H1 (cell line): ENCODE results near the gene LAD1. TPM values are rescaled to one million over a fixed set of nuclear protein-coding genes. Genes with fewer than 3 reads are reported as not detected.
A peak's percentile ranks its signal among the peaks of the same experiment; 100 is the strongest.

Source experiments
- CTCF ChIA-PET: fragments of 300-600 bp; sonication (Branson Sonifier 250); formaldehyde crosslinking; loops from one replicate; lab custom pipeline; 2021; ENCODE audit not compliant: partially characterized antibody; lab: Charles Lee
- POLR2A ChIA-PET: fragments of 300-600 bp; sonication (Branson Sonifier 250); formaldehyde crosslinking; loops from one replicate; lab custom pipeline; 2021; ENCODE audit warnings: inconsistent platforms; ENCODE audit not compliant: partially characterized antibody; lab: Charles Lee
- DNase-seq, 2 experiments: peaks; one replicate each; pipeline versions ENCODE4 v3.0.0 to v3.0.0-alpha.2; 2010 to 2022; ENCODE audit warnings: low spot score in 2 of 2, low read depth in 1 of 2, mixed read lengths in 1 of 2
- FAIRE-seq: peaks from 2 replicates; lab custom pipeline; 2011; peaks lifted over from hg19 to GRCh38; lab: Jason Lieb, UNC
- H2AFZ ChIP-seq: 2 replicates; pipeline ENCODE4 v1.8.1; 2012; ENCODE audit warnings: low read length, inconsistent platforms
- H2AK5ac ChIP-seq: 2 replicates; pipeline ENCODE4 v1.6.1; 2013; ENCODE audit warnings: low read depth, low read length
- H2BK120ac ChIP-seq: replicated peaks from 2 replicates; pipeline ENCODE3; 2013; ENCODE audit warnings: low read depth, low read length, inconsistent platforms
- H2BK12ac ChIP-seq: 2 replicates; pipeline ENCODE4 v1.6.1; 2013; ENCODE audit warnings: low read depth, low read length
- H2BK15ac ChIP-seq: 2 replicates; pipeline ENCODE4 v1.6.1; 2013; ENCODE audit warnings: low read length
- H2BK20ac ChIP-seq: 2 replicates; pipeline ENCODE4 v1.6.1; 2013; ENCODE audit warnings: low read length
- H2BK5ac ChIP-seq: 2 replicates; pipeline ENCODE4 v1.6.1; 2013; ENCODE audit warnings: low read depth, low read length
- H3K14ac ChIP-seq: 2 replicates; pipeline ENCODE4 v1.6.1; 2013; ENCODE audit warnings: inconsistent platforms; ENCODE audit not compliant: insufficient read length
- H3K18ac ChIP-seq: 2 replicates; pipeline ENCODE4 v1.6.1; 2013; ENCODE audit warnings: low read length; ENCODE audit errors: extremely low read depth
- H3K23ac ChIP-seq: 2 replicates; pipeline ENCODE4 v1.6.1; 2013; ENCODE audit warnings: inconsistent platforms; ENCODE audit not compliant: insufficient read length
- H3K23me2 ChIP-seq: 2 replicates; pipeline ENCODE4 v1.6.1; 2013; ENCODE audit warnings: low read depth, low read length
- H3K27ac ChIP-seq: 2 replicates; pipeline ENCODE4 v1.6.1; 2011; ENCODE audit warnings: low read depth, low read length, inconsistent platforms
- H3K27me3 ChIP-seq, 4 experiments: replicated peaks in 1 of 4; 1 replicate in 1 of 4; 2 replicates in 3 of 4; pipeline versions ENCODE4 v1.6.1 to v1.8.1; 2011 to 2013; ENCODE audit warnings: low read length in 3 of 4, mild to moderate bottlenecking in 3 of 4, inconsistent platforms in 2 of 4, mixed read lengths in 2 of 4, moderate library complexity in 1 of 4; ENCODE audit not compliant: control insufficient read depth in 3 of 4, insufficient read depth in 3 of 4; ENCODE audit errors: extremely low read depth in 1 of 4
- H3K36me3 ChIP-seq, 4 experiments: 2 replicates each; pipeline versions ENCODE4 v1.6.1 to v1.8.1; 2011 to 2013; ENCODE audit warnings: mild to moderate bottlenecking in 4 of 4, low read length in 3 of 4, moderate library complexity in 2 of 4, control low read depth in 1 of 4, inconsistent platforms in 1 of 4; ENCODE audit not compliant: insufficient read depth in 4 of 4, control insufficient read depth in 2 of 4
- H3K4ac ChIP-seq: replicated peaks from 2 replicates; pipeline ENCODE3; 2013; ENCODE audit warnings: low read length, low read depth, mixed read lengths, inconsistent platforms; ENCODE audit not compliant: insufficient read length
- H3K4me1 ChIP-seq, 4 experiments: replicated peaks in 1 of 4; 1 replicate in 1 of 4; 2 replicates in 3 of 4; pipeline versions ENCODE4 v1.6.1 to v1.8.1; 2011 to 2013; ENCODE audit warnings: low read length in 3 of 4, inconsistent platforms in 2 of 4, mixed read lengths in 1 of 4; ENCODE audit not compliant: insufficient read depth in 4 of 4, control insufficient read depth in 3 of 4
- H3K4me2 ChIP-seq, 2 experiments: 2 replicates each; pipeline versions ENCODE4 v1.6.1 to v1.8.1; 2011 to 2013; ENCODE audit warnings: low read depth in 2 of 2, low read length in 2 of 2, control low read depth in 1 of 2, inconsistent platforms in 1 of 2, mild to moderate bottlenecking in 1 of 2; ENCODE audit not compliant: insufficient read depth in 1 of 2
- H3K4me3 ChIP-seq, 4 experiments: fragments of 200-600, 300-600 bp in 1 of 4; sonication (generic), shearing (Covaris generic), sonication (Bioruptor Twin) in 1 of 4; 2 replicates each; pipeline versions ENCODE4 v1.5.1 to v1.8.1; 2011 to 2016; ENCODE audit warnings: low read length in 4 of 4, low read depth in 3 of 4, control low read depth in 2 of 4, inconsistent platforms in 2 of 4, mild to moderate bottlenecking in 2 of 4, mixed read lengths in 1 of 4, moderate library complexity in 1 of 4; ENCODE audit not compliant: insufficient read depth in 2 of 4; ENCODE audit errors: extremely low read depth in 1 of 4
- H3K56ac ChIP-seq: replicated peaks from 2 replicates; pipeline ENCODE3; 2013; ENCODE audit warnings: low read depth, mild to moderate bottlenecking, mixed read lengths, low read length, inconsistent platforms; ENCODE audit not compliant: insufficient read length
- H3K79me1 ChIP-seq: 2 replicates; pipeline ENCODE4 v1.6.1; 2013; ENCODE audit warnings: low read depth, low read length, control low read depth
- H3K79me2 ChIP-seq, 2 experiments: 2 replicates each; pipeline versions ENCODE4 v1.6.1 to v1.8.1; 2012 to 2013; ENCODE audit warnings: low read length in 2 of 2, mild to moderate bottlenecking in 2 of 2, inconsistent platforms in 1 of 2; ENCODE audit not compliant: insufficient read depth in 2 of 2, control insufficient read depth in 1 of 2
- H3K9ac ChIP-seq, 4 experiments: replicated peaks in 1 of 4; 1 replicate in 1 of 4; 2 replicates in 3 of 4; pipeline versions ENCODE4 v1.6.1 to v1.8.1; 2011 to 2013; ENCODE audit warnings: low read depth in 3 of 4, low read length in 3 of 4, control low read depth in 2 of 4, mild to moderate bottlenecking in 2 of 4, moderate library complexity in 2 of 4, inconsistent platforms in 1 of 4; ENCODE audit errors: extremely low read depth in 1 of 4
- H3K9me3 ChIP-seq, 2 experiments: 2 replicates each; pipeline versions ENCODE4 v1.6.1 to v1.8.1; 2012 to 2013; ENCODE audit warnings: mild to moderate bottlenecking in 2 of 2, moderate library complexity in 2 of 2, control low read depth in 1 of 2, inconsistent platforms in 1 of 2, low read depth in 1 of 2, low read length in 1 of 2, mixed read lengths in 1 of 2; ENCODE audit not compliant: insufficient read depth in 2 of 2
- H4K20me1 ChIP-seq, 2 experiments: replicated peaks in 1 of 2; 2 replicates each; pipeline versions ENCODE3 to v1.8.1; 2011 to 2013; ENCODE audit warnings: inconsistent platforms in 2 of 2, low read length in 2 of 2, mild to moderate bottlenecking in 1 of 2; ENCODE audit not compliant: insufficient read depth in 2 of 2, control insufficient read depth in 1 of 2
- H4K5ac ChIP-seq: 2 replicates; pipeline ENCODE4 v1.6.1; 2013; ENCODE audit warnings: low read length, low read depth, mixed read lengths, inconsistent platforms; ENCODE audit not compliant: insufficient read length
- H4K8ac ChIP-seq: 2 replicates; pipeline ENCODE4 v1.8.0; 2013; ENCODE audit warnings: mild to moderate bottlenecking, moderate library complexity, low read length, inconsistent platforms; ENCODE audit not compliant: insufficient read depth; ENCODE audit errors: extremely low read depth
- H4K91ac ChIP-seq: replicated peaks from 2 replicates; pipeline ENCODE3; 2013; ENCODE audit warnings: low read length, mixed read lengths, inconsistent platforms; ENCODE audit not compliant: insufficient read length
- BACH1 ChIP-seq: IDR thresholded peaks from 2 replicates; pipeline ENCODE4 v1.6.1; 2012; ENCODE audit warnings: low read length, improper control_type of control experiment
- BCL11A ChIP-seq, 2 experiments: IDR thresholded peaks; one replicate each; pipeline ENCODE4 v1.6.1; 2011; ENCODE audit warnings: low read depth in 2 of 2, low read length in 2 of 2, mild to moderate bottlenecking in 2 of 2
- BRCA1 ChIP-seq: IDR thresholded peaks from 2 replicates; pipeline ENCODE4 v1.6.1; 2012; ENCODE audit warnings: low read depth, low read length, improper control_type of control experiment
- CHD1 ChIP-seq: IDR thresholded peaks from 2 replicates; pipeline ENCODE4 v1.6.1; 2012; ENCODE audit warnings: low read depth, low read length, improper control_type of control experiment
- CREB1 ChIP-seq: IDR thresholded peaks from 2 replicates; pipeline ENCODE4 v1.6.1; 2012; ENCODE audit warnings: inconsistent platforms
- PHF8 ChIP-seq: fragments of 200-600 bp; sonication (generic); conservative IDR thresholded peaks from 2 replicates; pipeline ENCODE4 v1.7.1; 2012; ENCODE audit warnings: low read depth, mild to moderate bottlenecking, inconsistent platforms, low read length, moderate library complexity
- RAD21 ChIP-seq, 2 experiments: IDR thresholded peaks in 1 of 2; conservative IDR thresholded peaks in 1 of 2; 2 replicates each; pipeline ENCODE4 v1.6.1; 2011; ENCODE audit warnings: low read depth in 2 of 2, low read length in 2 of 2, improper control_type of control experiment in 1 of 2, inconsistent platforms in 1 of 2, mild to moderate bottlenecking in 1 of 2, moderate library complexity in 1 of 2
- RBBP5 ChIP-seq: IDR thresholded peaks from 2 replicates; pipeline ENCODE4 v1.7.1; 2012; ENCODE audit warnings: low read depth, mild to moderate bottlenecking, inconsistent platforms, low read length, moderate library complexity, borderline replicate concordance
- SIX5 ChIP-seq: IDR thresholded peaks from 2 replicates; pipeline ENCODE4 v1.6.1; 2011; ENCODE audit warnings: mild to moderate bottlenecking, low read depth, low read length
- SP4 ChIP-seq: IDR thresholded peaks from 2 replicates; pipeline ENCODE4 v1.6.1; 2012; ENCODE audit warnings: low read length, inconsistent platforms
- USF2 ChIP-seq: IDR thresholded peaks from 2 replicates; pipeline ENCODE4 v1.6.1; 2011; ENCODE audit warnings: low read length, improper control_type of control experiment
- WGBS, 2 experiments: shearing (Covaris generic) in 1 of 2; methylation state at CpG; one replicate each; pipeline versions ENCODE4 v1.1.6 to v1.1.7; 2013 to 2015; ENCODE audit warnings: low lambda C conversion rate in 2 of 2, mixed read lengths in 2 of 2, inconsistent platforms in 1 of 2, low coverage in 1 of 2, missing lambda C conversion rate in 1 of 2; ENCODE audit not compliant: insufficient replicate concordance in 2 of 2, insufficient coverage in 1 of 2, insufficient read length in 1 of 2; ENCODE audit errors: extremely low coverage in 1 of 2, missing lambda C conversion rate in 1 of 2; 5-methylcytosine and 5-hydroxymethylcytosine counted together
- polyA plus RNA-seq, 7 experiments: library from polyadenylated mRNA; depleted of rRNA in 3 of 7; stranded (reverse) in 5 of 7; unstranded in 2 of 7; fragments of >200 nt in 5 of 7; fragments of 200-250 nt in 2 of 7; gene quantifications; 1 replicate in 5 of 7; 2 replicates in 1 of 7; 4 replicates in 1 of 7; pipeline versions ENCODE4 v1.2.1 to v1.2.3, GENCODE V29; 2011 to 2013; ENCODE audit warnings: missing spikeins in 2 of 7, mixed read lengths in 2 of 7
- total RNA-seq: library from RNA; stranded (reverse); fragmentation: NEBNext Ultra II Directional; extraction: Animal tissue kit (Norgen Biotek cat#: 25700); gene quantifications from 2 replicates; pipeline ENCODE4 v1.2.1, GENCODE V29; 2021

The LAD1 gene
- total and polyA plus RNA-seq, 2 of the 8 experiments (the other 6 are each of a cell fraction or from before 2014, with no cell fraction given) = 9.3 to 32.8 TPM

- H2AK5ac ChIP-seq = 0 out of 2 replicates have a peak overlapping the region, but pooled peaks have one; percentile 39
- no peak overlapping the region for H3K18ac ChIP-seq
- no peaks in the 10 kb centered on the region for H3K23me2 ChIP-seq
- 92% methylated on average over 4 of the region's 4 CpGs; no CpG with 5 or more reads in 1 of the 2 experiments for WGBS, 2 experiments
- H3K9ac ChIP-seq = no peak overlapping the region
- no peaks in the 10 kb centered on the region for H3K27me3 ChIP-seq
- H4K20me1 ChIP-seq = no peaks in the 10 kb centered on the region
- no peak overlapping the region for H2BK20ac ChIP-seq
- H2BK15ac ChIP-seq = peak overlapping the region; percentile 72; the same call in 1 of the 2 replicates
- H4K8ac ChIP-seq = no peak overlapping the region
- H3K4me2 ChIP-seq = no peak overlapping the region
- ChIA-PET CTCF (interaction anchor here (0.9 to 17.6 kb wide), 14 partner anchors 5 to 177 kb away, joined by 3 to 371 read pairs (median 6); partner anchors contain the start of genes LAD1 and TNNT2), POLR2A (interaction anchor here (1.0 to 1.3 kb wide), 3 partner anchors 9 to 17 kb away, joined by 3 to 4 read pairs (median 3); no protein-coding TSS in a partner anchor)
- H4K91ac ChIP-seq = no peak overlapping the region
- H4K5ac ChIP-seq = no peak overlapping the region
- no peak overlapping the region for H2BK12ac ChIP-seq
- H3K79me2 ChIP-seq = no peaks in the 10 kb centered on the region
- H2BK120ac ChIP-seq = no peak overlapping the region
- no peak overlapping the region for H3K4ac ChIP-seq
- no peak overlapping the region for H3K27ac ChIP-seq
- H2BK5ac ChIP-seq = 0 out of 2 replicates have a peak overlapping the region, but pooled peaks have one; percentile 35
- peaks cover 0 to 4% (median 1%) of the 10 kb centered on the region in 4 experiments; a peak in 4 of 8 replicates for H3K36me3 ChIP-seq
- no peaks in the 10 kb centered on the region for H3K9me3 ChIP-seq
- DNase-seq = no peak
- H2AFZ ChIP-seq = no peak overlapping the region
- no peak overlapping the region for H3K14ac ChIP-seq
- H3K56ac ChIP-seq = no peak overlapping the region
- H3K4me1 ChIP-seq = peaks cover 0 to 2% (median under 1%) of the 10 kb centered on the region in 4 experiments; a peak in 1 of 7 replicates
- no peak overlapping the region for H3K4me3 ChIP-seq
- TF ChIP-seq SP4 (no peak), BCL11A (IDR thresholded peaks at IDR 0.05; ENCODE audit: low read depth in 2 of 2, low read length in 2 of 2) (no peak), CREB1 (no peak), RAD21 (IDR thresholded peaks at IDR 0.05 in 1 of 2, conservative IDR thresholded peaks at IDR 0.05 in 1 of 2; ENCODE audit: low read depth in 2 of 2, low read length in 2 of 2) (no peak), BACH1 (no peak), PHF8 (no peak), USF2 (no peak), BRCA1 (no peak), SIX5 (no peak), RBBP5 (no peak), CHD1 (no peak)
- TF ChIP-seq, all 59 proteins: peak for 0
- H3K79me1 ChIP-seq = no peaks in the 10 kb centered on the region
- H3K23ac ChIP-seq = no peak overlapping the region
- FAIRE-seq = no peak
Observed at GRCh38 chr1:201383647-201384405, 15.3 kb downstream of the LAD1 start.
